ENCODE measurements around the gene GABARAP.
A peak's percentile ranks its signal among the peaks of the same experiment; 100 is the strongest.

GABARAP gene

DNA sequence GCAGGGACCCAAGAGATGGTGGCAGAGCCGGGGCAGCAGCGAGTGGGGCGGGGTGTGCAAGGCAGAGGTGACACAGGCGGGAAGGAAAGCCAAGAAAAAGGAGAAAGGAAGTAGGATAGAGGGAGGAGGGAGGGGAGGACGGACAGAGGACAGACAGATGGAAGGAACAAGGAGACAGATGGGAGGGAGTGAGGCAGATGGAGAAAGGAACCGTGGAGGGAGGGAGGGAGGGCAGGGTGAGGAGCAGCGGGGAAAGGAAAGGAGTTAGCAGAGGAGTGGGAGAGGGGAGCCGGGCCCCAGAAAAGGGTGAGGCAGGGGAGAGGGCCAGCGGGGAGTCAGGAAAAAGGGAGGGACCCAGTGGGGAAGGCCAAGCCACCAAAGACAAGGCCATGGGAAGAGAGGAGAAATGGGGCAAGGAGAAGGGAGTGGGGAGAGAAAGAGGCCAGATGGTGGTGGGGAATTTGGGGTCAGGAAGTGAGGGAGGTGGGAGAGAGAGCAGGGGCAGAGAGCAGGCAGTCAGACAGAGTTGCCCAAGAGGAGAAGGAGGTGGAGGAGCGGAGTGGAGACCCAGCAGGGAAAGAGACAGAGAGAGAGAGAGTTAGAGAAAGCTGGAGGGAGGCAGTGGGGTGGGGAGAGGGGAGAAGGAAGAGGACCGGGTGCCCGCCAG, 49.8 kb downstream of the GABARAP start:
- ChIA-PET POLR2A (no interaction called here), CTCF (interaction anchor here (1.3 kb wide), 1 partner anchor 15 kb away, joined by 3 read pairs; no protein-coding TSS in a partner anchor)
- H3K36me3 ChIP-seq (ENCODE audit: control insufficient read depth in 2 of 2, insufficient read depth in 1 of 2, low read length in 2 of 2) = peaks cover 0 to 57% of the 10 kb centered on the region in 2 experiments; a peak in 2 of 3 replicates
- H3K4me3 ChIP-seq (ENCODE audit: low read depth, low read length) = no peak overlapping the region
- H3K4me1 ChIP-seq (ENCODE audit: control insufficient read depth, insufficient read depth, low read length) = no peaks in the 10 kb centered on the region
- H3K27ac ChIP-seq (ENCODE audit: extremely low read depth, low read depth, low read length) = no peak overlapping the region
- TF ChIP-seq, protein P1, sequence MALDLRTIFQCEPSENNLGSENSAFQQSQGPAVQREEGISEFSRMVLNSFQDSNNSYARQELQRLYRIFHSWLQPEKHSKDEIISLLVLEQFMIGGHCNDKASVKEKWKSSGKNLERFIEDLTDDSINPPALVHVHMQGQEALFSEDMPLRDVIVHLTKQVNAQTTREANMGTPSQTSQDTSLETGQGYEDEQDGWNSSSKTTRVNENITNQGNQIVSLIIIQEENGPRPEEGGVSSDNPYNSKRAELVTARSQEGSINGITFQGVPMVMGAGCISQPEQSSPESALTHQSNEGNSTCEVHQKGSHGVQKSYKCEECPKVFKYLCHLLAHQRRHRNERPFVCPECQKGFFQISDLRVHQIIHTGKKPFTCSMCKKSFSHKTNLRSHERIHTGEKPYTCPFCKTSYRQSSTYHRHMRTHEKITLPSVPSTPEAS (tag by site-specific recombination; IDR thresholded peaks at IDR 0.05) = no peak
- TF ChIP-seq PRDM1 (tag by site-specific recombination; IDR thresholded peaks at IDR 0.05) (peak; percentile 96), ZNF366 (tag by site-specific recombination; conservative IDR thresholded peaks at IDR 0.05) (peak; percentile 78), ZNF391 (tag by site-specific recombination; IDR thresholded peaks at IDR 0.05; ENCODE audit: borderline replicate concordance, low read depth) (no peak), ZNF112 (tag by site-specific recombination; IDR thresholded peaks at IDR 0.05) (no peak), ZNF670 (tag by site-specific recombination; IDR thresholded peaks at IDR 0.05; ENCODE audit: low read depth) (no peak), REPIN1 (tag by site-specific recombination; IDR thresholded peaks at IDR 0.05; ENCODE audit: low read depth) (no peak), ZBTB7A (tag by site-specific recombination; IDR thresholded peaks at IDR 0.05; ENCODE audit: low read depth) (no peak), WT1 (tag by site-specific recombination; IDR thresholded peaks at IDR 0.05) (0 out of 2 replicates have a peak, but pooled peaks have one; percentile 16)
- TF ChIP-seq, protein P2, sequence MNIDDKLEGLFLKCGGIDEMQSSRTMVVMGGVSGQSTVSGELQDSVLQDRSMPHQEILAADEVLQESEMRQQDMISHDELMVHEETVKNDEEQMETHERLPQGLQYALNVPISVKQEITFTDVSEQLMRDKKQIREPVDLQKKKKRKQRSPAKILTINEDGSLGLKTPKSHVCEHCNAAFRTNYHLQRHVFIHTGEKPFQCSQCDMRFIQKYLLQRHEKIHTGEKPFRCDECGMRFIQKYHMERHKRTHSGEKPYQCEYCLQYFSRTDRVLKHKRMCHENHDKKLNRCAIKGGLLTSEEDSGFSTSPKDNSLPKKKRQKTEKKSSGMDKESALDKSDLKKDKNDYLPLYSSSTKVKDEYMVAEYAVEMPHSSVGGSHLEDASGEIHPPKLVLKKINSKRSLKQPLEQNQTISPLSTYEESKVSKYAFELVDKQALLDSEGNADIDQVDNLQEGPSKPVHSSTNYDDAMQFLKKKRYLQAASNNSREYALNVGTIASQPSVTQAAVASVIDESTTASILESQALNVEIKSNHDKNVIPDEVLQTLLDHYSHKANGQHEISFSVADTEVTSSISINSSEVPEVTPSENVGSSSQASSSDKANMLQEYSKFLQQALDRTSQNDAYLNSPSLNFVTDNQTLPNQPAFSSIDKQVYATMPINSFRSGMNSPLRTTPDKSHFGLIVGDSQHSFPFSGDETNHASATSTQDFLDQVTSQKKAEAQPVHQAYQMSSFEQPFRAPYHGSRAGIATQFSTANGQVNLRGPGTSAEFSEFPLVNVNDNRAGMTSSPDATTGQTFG (tag by site-specific recombination; IDR thresholded peaks at IDR 0.05; ENCODE audit: borderline replicate concordance) = no peak
- H3K9me3 ChIP-seq (ENCODE audit: control insufficient read depth, insufficient read depth, low read depth, low read length) = no peaks in the 10 kb centered on the region

DNA sequence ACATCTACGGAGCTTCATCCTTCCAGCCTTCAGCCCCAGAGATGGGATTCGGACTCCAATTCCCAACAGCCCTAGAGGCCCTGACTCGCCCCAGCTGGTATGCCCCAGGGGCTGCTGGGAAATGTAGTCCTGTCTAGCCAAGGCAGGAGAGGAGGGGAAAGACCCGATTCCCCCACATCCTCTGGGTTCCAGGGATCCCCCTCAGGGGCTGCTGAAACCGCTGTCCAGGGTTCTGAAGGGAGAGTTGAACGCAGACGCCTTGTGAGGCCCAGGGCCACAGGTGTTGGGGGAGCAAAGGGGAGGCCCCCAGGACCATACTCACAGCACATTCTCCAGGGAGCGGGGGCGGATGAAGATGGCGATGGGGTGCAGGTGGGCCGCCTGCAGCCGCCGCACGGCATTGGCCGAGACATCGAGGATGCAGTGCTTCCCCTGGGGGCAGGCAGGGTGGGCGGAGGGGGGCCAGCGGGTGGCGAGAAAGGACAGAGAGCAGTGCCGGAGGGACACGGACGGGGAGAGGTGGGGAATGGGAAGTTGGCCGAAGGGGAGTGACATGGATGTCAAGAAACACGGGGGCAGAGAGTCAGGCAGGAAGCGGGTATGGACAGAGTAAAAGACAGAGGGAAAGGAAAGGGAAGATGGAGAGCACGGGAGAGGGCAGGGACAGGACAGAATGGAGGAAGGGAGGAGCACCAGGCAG, 50.5 kb downstream of the GABARAP start:
- H3K9me3 ChIP-seq (ENCODE audit: control insufficient read depth, insufficient read depth, low read depth, low read length) = no peaks in the 10 kb centered on the region
- H3K4me3 ChIP-seq (ENCODE audit: low read depth, low read length) = no peak overlapping the region
- H3K27ac ChIP-seq (ENCODE audit: extremely low read depth, low read depth, low read length) = no peak overlapping the region
- H3K4me1 ChIP-seq (ENCODE audit: control insufficient read depth, insufficient read depth, low read length) = no peaks in the 10 kb centered on the region
- H3K36me3 ChIP-seq (ENCODE audit: control insufficient read depth in 2 of 2, insufficient read depth in 1 of 2, low read length in 2 of 2) = peaks cover 0 to 52% of the 10 kb centered on the region in 2 experiments; a peak in 2 of 3 replicates
- POLR2A ChIA-PET = interaction anchor here (0.6 to 1.4 kb wide), 4 partner anchors 9 to 212 kb away, joined by 3 to 7 read pairs (median 3); partner anchors contain the start of gene TMEM256
- CTCF ChIA-PET = interaction anchor here (0.6 to 1.0 kb wide), 3 partner anchors 14 to 1942 kb away, joined by 3 read pairs; no protein-coding TSS in a partner anchor
- TF ChIP-seq SP3 (tag by site-specific recombination; IDR thresholded peaks at IDR 0.05) = peak; percentile 42; the same call in 1 of the 2 replicates
- TF ChIP-seq ZNF76 (tag by site-specific recombination; IDR thresholded peaks at IDR 0.05; ENCODE audit: borderline replicate concordance, low read depth) = peak; percentile 91
- TF ChIP-seq KLF8 (tag by site-specific recombination; IDR thresholded peaks at IDR 0.05) = peak; percentile 78; the same call in 1 of the 2 replicates
- TF ChIP-seq ZNF777 (tag by site-specific recombination; IDR thresholded peaks at IDR 0.05; ENCODE audit: borderline replicate concordance) = no peak
- TF ChIP-seq, protein P3, sequence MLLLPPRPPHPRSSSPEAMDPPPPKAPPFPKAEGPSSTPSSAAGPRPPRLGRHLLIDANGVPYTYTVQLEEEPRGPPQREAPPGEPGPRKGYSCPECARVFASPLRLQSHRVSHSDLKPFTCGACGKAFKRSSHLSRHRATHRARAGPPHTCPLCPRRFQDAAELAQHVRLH (tag by site-specific recombination; IDR thresholded peaks at IDR 0.05) = no peak
- TF ChIP-seq KLF1 (tag by site-specific recombination; IDR thresholded peaks at IDR 0.05) = peak; percentile 44
- TF ChIP-seq ZNF335 (tag by site-specific recombination; conservative IDR thresholded peaks at IDR 0.05) = peak; percentile 44; the same call in 1 of the 2 replicates
- TF ChIP-seq, protein P4, sequence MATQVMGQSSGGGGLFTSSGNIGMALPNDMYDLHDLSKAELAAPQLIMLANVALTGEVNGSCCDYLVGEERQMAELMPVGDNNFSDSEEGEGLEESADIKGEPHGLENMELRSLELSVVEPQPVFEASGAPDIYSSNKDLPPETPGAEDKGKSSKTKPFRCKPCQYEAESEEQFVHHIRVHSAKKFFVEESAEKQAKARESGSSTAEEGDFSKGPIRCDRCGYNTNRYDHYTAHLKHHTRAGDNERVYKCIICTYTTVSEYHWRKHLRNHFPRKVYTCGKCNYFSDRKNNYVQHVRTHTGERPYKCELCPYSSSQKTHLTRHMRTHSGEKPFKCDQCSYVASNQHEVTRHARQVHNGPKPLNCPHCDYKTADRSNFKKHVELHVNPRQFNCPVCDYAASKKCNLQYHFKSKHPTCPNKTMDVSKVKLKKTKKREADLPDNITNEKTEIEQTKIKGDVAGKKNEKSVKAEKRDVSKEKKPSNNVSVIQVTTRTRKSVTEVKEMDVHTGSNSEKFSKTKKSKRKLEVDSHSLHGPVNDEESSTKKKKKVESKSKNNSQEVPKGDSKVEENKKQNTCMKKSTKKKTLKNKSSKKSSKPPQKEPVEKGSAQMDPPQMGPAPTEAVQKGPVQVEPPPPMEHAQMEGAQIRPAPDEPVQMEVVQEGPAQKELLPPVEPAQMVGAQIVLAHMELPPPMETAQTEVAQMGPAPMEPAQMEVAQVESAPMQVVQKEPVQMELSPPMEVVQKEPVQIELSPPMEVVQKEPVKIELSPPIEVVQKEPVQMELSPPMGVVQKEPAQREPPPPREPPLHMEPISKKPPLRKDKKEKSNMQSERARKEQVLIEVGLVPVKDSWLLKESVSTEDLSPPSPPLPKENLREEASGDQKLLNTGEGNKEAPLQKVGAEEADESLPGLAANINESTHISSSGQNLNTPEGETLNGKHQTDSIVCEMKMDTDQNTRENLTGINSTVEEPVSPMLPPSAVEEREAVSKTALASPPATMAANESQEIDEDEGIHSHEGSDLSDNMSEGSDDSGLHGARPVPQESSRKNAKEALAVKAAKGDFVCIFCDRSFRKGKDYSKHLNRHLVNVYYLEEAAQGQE (tag by site-specific recombination; IDR thresholded peaks at IDR 0.05) = peak; percentile 91
- TF ChIP-seq, protein P5, sequence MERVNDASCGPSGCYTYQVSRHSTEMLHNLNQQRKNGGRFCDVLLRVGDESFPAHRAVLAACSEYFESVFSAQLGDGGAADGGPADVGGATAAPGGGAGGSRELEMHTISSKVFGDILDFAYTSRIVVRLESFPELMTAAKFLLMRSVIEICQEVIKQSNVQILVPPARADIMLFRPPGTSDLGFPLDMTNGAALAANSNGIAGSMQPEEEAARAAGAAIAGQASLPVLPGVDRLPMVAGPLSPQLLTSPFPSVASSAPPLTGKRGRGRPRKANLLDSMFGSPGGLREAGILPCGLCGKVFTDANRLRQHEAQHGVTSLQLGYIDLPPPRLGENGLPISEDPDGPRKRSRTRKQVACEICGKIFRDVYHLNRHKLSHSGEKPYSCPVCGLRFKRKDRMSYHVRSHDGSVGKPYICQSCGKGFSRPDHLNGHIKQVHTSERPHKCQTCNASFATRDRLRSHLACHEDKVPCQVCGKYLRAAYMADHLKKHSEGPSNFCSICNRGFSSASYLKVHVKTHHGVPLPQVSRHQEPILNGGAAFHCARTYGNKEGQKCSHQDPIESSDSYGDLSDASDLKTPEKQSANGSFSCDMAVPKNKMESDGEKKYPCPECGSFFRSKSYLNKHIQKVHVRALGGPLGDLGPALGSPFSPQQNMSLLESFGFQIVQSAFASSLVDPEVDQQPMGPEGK (tag by site-specific recombination; IDR thresholded peaks at IDR 0.05) = peak; percentile 18; the same call in 1 of the 2 replicates
- peak; percentile 67 for TF ChIP-seq SCRT2 (tag by site-specific recombination; IDR thresholded peaks at IDR 0.05)
- TF ChIP-seq, protein P6, sequence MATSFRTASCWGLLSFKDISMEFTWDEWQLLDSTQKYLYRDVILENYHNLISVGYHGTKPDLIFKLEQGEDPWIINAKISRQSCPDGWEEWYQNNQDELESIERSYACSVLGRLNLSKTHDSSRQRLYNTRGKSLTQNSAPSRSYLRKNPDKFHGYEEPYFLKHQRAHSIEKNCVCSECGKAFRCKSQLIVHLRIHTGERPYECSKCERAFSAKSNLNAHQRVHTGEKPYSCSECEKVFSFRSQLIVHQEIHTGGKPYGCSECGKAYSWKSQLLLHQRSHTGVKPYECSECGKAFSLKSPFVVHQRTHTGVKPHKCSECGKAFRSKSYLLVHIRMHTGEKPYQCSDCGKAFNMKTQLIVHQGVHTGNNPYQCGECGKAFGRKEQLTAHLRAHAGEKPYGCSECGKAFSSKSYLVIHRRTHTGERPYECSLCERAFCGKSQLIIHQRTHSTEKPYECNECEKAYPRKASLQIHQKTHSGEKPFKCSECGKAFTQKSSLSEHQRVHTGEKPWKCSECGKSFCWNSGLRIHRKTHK (tag by site-specific recombination; IDR thresholded peaks at IDR 0.05) = no peak
